T-cell (primary cell): ENCODE measurements around the gene COL25A1. TPM values are rescaled to one million over a fixed set of nuclear protein-coding genes. Genes with fewer than 3 reads are reported as not detected.

ENCODE experiments used
- ATAC-seq, 4 experiments: fragments of 200-7000 bp in 3 of 4; fragments of 150-1000 bp in 1 of 4; cut with Tn5 transposase; replicated peaks in 1 of 4; 1 replicate in 3 of 4; 2 replicates in 1 of 4; pipeline ENCODE4 v1.10.0; 2021; ENCODE audit warnings: moderate library complexity in 3 of 4, mild to moderate bottlenecking in 2 of 4, moderate number of reproducible peaks in 1 of 4
- CTCF ChIA-PET, 2 donors: fragments of 300-600 bp; sonication (Branson Sonifier 250); formaldehyde crosslinking; loops; one replicate each; lab custom pipeline; 2022; ENCODE audit warnings: antibody characterized with exemption in 2 of 2; lab: Charles Lee
- POLR2A ChIA-PET, 2 donors: fragments of 300-600 bp; sonication (Branson Sonifier 250); formaldehyde crosslinking; loops; one replicate each; lab custom pipeline; 2022; ENCODE audit warnings: antibody characterized with exemption in 2 of 2; lab: Charles Lee
- DNase-seq, 35 experiments: peaks; one replicate each; pipeline versions ENCODE4 v3.0.0 to v3.0.0-alpha.2; 2013 to 2023
- H3K27ac ChIP-seq: one replicate; pipeline ENCODE4 v1.5.1; 2013; ENCODE audit warnings: low read length
- H3K27me3 ChIP-seq, 2 experiments: replicated peaks in 1 of 2; 1 replicate in 1 of 2; 2 replicates in 1 of 2; pipeline versions ENCODE4 v1.6.1 to v1.7.0; 2013; ENCODE audit warnings: low read length in 1 of 2, mixed read lengths in 1 of 2; ENCODE audit not compliant: control insufficient read depth in 2 of 2, insufficient read depth in 2 of 2; ENCODE audit errors: extremely low read depth in 1 of 2
- H3K36me3 ChIP-seq, 2 donors: 1 replicate in 1 of 2; 2 replicates in 1 of 2; pipeline versions ENCODE4 v1.6.1 to v1.7.0; 2013; ENCODE audit warnings: low read length in 1 of 2; ENCODE audit not compliant: control insufficient read depth in 2 of 2, insufficient read depth in 1 of 2; ENCODE audit errors: extremely low read depth in 1 of 2
- H3K4me1 ChIP-seq, 2 experiments: 1 replicate in 1 of 2; 2 replicates in 1 of 2; pipeline versions ENCODE4 v1.6.1 to v1.7.0; 2013; ENCODE audit warnings: low read length in 2 of 2, mixed read lengths in 1 of 2; ENCODE audit not compliant: insufficient read depth in 2 of 2, control insufficient read depth in 1 of 2; ENCODE audit errors: extremely low read depth in 1 of 2
- H3K4me3 ChIP-seq, 2 donors: 1 replicate in 1 of 2; 2 replicates in 1 of 2; pipeline versions ENCODE4 v1.5.1 to v1.7.0; 2013; ENCODE audit warnings: mild to moderate bottlenecking in 2 of 2, low read length in 1 of 2, moderate library complexity in 1 of 2; ENCODE audit not compliant: control insufficient read depth in 1 of 2; ENCODE audit errors: extremely low read depth in 1 of 2
- H3K9me3 ChIP-seq: 2 replicates; pipeline ENCODE4 v1.7.0; 2013
- H3K27ac Mint-ChIP-seq, 2 donors: one replicate each; pipeline ENCODE4 v1.8.0; 2020 to 2021; ENCODE audit warnings: mild to moderate bottlenecking in 2 of 2, mixed read lengths in 2 of 2
- H3K27me3 Mint-ChIP-seq, 2 donors: one replicate each; pipeline ENCODE4 v1.8.0; 2021 to 2022; ENCODE audit warnings: mixed read lengths in 2 of 2
- H3K36me3 Mint-ChIP-seq: one replicate; pipeline ENCODE4 v1.8.0; 2021; ENCODE audit warnings: mixed read lengths
- H3K4me1 Mint-ChIP-seq, 3 donors: one replicate each; pipeline ENCODE4 v1.8.0; 2020 to 2022; ENCODE audit warnings: mixed read lengths in 3 of 3, mild to moderate bottlenecking in 1 of 3
- H3K4me3 Mint-ChIP-seq, 3 donors: one replicate each; pipeline ENCODE4 v1.8.0; 2020 to 2022; ENCODE audit warnings: mild to moderate bottlenecking in 3 of 3, mixed read lengths in 3 of 3, moderate library complexity in 3 of 3
- H3K9me3 Mint-ChIP-seq, 3 donors: one replicate each; pipeline ENCODE4 v1.8.0; 2020 to 2022; ENCODE audit warnings: mixed read lengths in 3 of 3
- WGBS: methylation state at CpG from one replicate; pipeline ENCODE4 v1.1.5; 2013; ENCODE audit warnings: missing lambda C conversion rate; ENCODE audit not compliant: insufficient coverage; 5-methylcytosine and 5-hydroxymethylcytosine counted together
- total RNA-seq, 35 experiments: library from RNA in 6 of 35; stranded (reverse) in 6 of 35; fragments of 120-200 nt in 1 of 35; gene quantifications; one replicate each; pipeline versions ENCODE4 v1.2.1 to v1.2.4 and lab custom pipeline; 2013 to 2026

COL25A1 gene
- total RNA-seq, 5 donors from 2014 or later (not counting 1 experiment from before 2014, with no cell fraction given): 0.53 to 0.56 TPM; not detected in 3

- Mint-ChIP-seq H3K27me3 (peaks cover 1 to 5% of the 10 kb centered on the region in 2 donors), H3K4me1 (no peaks in the 10 kb centered on the region), H3K4me3 (no peak overlapping the region), H3K27ac (no peak overlapping the region), H3K36me3 (no peaks in the 10 kb centered on the region), H3K9me3 (no peaks in the 10 kb centered on the region)
- WGBS: 63% methylated on average over 1 of the region's 4 CpGs
- Histone ChIP-seq H3K36me3 (no peaks in the 10 kb centered on the region), H3K27ac (no peak overlapping the region), H3K4me3 (no peak overlapping the region), H3K27me3 (no peaks in the 10 kb centered on the region), H3K4me1 (no peaks in the 10 kb centered on the region), H3K9me3 (no peaks in the 10 kb centered on the region)
- POLR2A ChIA-PET: interaction anchor here in 1 of 2 donors (0.6 kb wide), 1 partner anchor 152 kb away, joined by 4 read pairs; no protein-coding TSS in a partner anchor
- ATAC-seq (no peak), DNase-seq (no peak)
- CTCF ChIA-PET: no interaction called here
Measured at GRCh38 chr4:109207898-109208297, 94.6 kb downstream of the COL25A1 start.

DNA sequence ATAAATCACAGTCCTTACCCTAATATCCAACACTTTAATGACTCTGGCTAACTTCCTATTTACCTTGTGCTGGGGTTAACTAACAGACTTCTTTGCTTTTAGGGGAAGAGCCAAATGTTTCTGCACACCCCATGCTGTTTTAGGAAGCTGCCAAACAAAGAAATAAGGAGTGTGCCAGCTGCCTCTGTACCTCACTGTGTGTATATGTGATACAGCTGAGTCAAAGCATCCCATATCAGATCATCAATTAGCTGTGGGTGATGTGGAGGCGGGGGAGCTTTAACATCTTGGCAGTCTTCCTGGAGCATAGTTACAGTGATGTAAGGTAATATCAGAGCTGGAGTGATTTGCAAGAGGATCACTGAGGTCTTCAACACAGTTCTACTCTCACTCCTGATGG is 95.4 kb downstream of the COL25A1 start:
- H3K27me3 Mint-ChIP-seq: peaks cover 3 to 5% of the 10 kb centered on the region in 2 donors
- POLR2A ChIA-PET: interaction anchor here in 1 of 2 donors (0.6 kb wide), 1 partner anchor 151 kb away, joined by 4 read pairs; no protein-coding TSS in a partner anchor

DNA sequence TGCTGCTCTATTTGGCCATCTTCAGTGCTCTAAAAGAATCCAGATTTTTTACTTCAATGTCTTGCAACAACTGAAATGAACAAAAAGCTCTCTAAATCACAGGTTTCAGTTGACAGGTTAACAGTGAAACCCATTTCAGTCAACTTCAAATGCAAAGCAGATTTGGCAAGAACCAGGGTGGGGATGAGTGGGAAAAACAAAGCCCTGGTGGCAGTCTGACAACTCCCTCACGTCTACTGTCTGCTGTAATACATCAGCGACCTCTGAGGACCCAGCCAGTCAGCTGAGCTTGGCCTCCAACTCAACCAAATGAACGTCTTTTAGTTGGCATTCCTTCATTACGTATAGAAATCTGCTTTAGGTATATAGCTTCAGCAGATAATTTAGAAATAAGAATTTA is 95.8 kb downstream of the COL25A1 start:
- peaks cover 3 to 5% of the 10 kb centered on the region in 2 donors for H3K27me3 Mint-ChIP-seq
- Histone ChIP-seq H3K4me1 (no peaks in the 10 kb centered on the region), H3K4me3 (no peak overlapping the region), H3K9me3 (no peaks in the 10 kb centered on the region), H3K36me3 (no peaks in the 10 kb centered on the region), H3K27ac (no peak overlapping the region), H3K27me3 (no peaks in the 10 kb centered on the region)
- no CpG with 5 or more reads among the region's 4 CpGs for WGBS
- ChIA-PET POLR2A (no interaction called here), CTCF (no interaction called here)
- no peaks in the 10 kb centered on the region for H3K9me3 Mint-ChIP-seq
- H3K36me3 Mint-ChIP-seq: no peaks in the 10 kb centered on the region
- DNase-seq (no peak), ATAC-seq (no peak)
- no peaks in the 10 kb centered on the region for H3K4me1 Mint-ChIP-seq
- no peak overlapping the region for H3K4me3 Mint-ChIP-seq
- no peak overlapping the region for H3K27ac Mint-ChIP-seq

More for the DNA sequence above, 95.4 kb downstream of the COL25A1 start:
- no peaks in the 10 kb centered on the region for H3K36me3 Mint-ChIP-seq
- Histone ChIP-seq H3K9me3 (no peaks in the 10 kb centered on the region), H3K4me1 (no peaks in the 10 kb centered on the region), H3K4me3 (no peak overlapping the region), H3K27me3 (no peaks in the 10 kb centered on the region), H3K27ac (no peak overlapping the region), H3K36me3 (no peaks in the 10 kb centered on the region)
- DNase-seq (no peak), ATAC-seq (no peak)
- no peaks in the 10 kb centered on the region for H3K4me1 Mint-ChIP-seq
- no CpG with 5 or more reads among the region's 1 CpG for WGBS
- H3K9me3 Mint-ChIP-seq: no peaks in the 10 kb centered on the region
- CTCF ChIA-PET: no interaction called here
- no peak overlapping the region for H3K4me3 Mint-ChIP-seq
- no peak overlapping the region for H3K27ac Mint-ChIP-seq

DNA sequence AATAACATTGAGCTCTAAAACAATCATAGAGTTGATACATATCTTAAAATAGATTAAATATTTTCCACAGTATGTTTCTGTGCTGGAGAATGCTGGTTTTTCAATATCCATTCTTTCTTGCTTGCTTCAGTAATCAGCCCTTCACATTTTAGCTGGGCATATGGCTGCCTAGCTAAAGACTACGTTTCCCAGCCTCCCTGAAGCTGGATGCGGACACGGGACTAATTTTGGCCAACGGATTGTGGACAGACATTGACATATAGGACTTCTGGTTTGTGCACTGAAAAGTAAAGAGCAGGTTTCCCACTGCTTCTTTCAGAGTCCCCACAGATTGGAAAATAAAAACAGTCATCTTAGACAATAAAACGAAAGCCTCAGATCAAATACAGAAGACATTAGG is 97.3 kb downstream of the COL25A1 start:
- Mint-ChIP-seq H3K4me3 (no peak overlapping the region), H3K9me3 (no peaks in the 10 kb centered on the region), H3K27me3 (peaks cover 5% of the 10 kb centered on the region in 2 donors), H3K27ac (no peak overlapping the region), H3K36me3 (no peaks in the 10 kb centered on the region), H3K4me1 (no peaks in the 10 kb centered on the region)
- Histone ChIP-seq H3K4me3 (no peak overlapping the region), H3K9me3 (no peaks in the 10 kb centered on the region), H3K27ac (no peak overlapping the region), H3K4me1 (no peaks in the 10 kb centered on the region), H3K27me3 (no peaks in the 10 kb centered on the region), H3K36me3 (no peaks in the 10 kb centered on the region)
- CTCF ChIA-PET: no interaction called here
- WGBS: 76% methylated on average over 3 of the region's 5 CpGs
- DNase-seq (no peak), ATAC-seq (no peak)
- POLR2A ChIA-PET: no interaction called here

- WGBS: no CpG with 5 or more reads among the region's 1 CpG
- ChIA-PET POLR2A (no interaction called here), CTCF (no interaction called here)
- Histone ChIP-seq H3K27ac (no peak overlapping the region), H3K36me3 (no peaks in the 10 kb centered on the region), H3K4me1 (no peaks in the 10 kb centered on the region), H3K9me3 (no peaks in the 10 kb centered on the region), H3K27me3 (no peaks in the 10 kb centered on the region), H3K4me3 (no peak overlapping the region)
- ATAC-seq (no peak), DNase-seq (no peak)
- no peaks in the 10 kb centered on the region for H3K4me1 Mint-ChIP-seq
- no peak overlapping the region for H3K4me3 Mint-ChIP-seq
- H3K36me3 Mint-ChIP-seq: no peaks in the 10 kb centered on the region
- peaks cover 5% of the 10 kb centered on the region in 2 donors for H3K27me3 Mint-ChIP-seq
- H3K27ac Mint-ChIP-seq: no peak overlapping the region
- H3K9me3 Mint-ChIP-seq: no peaks in the 10 kb centered on the region
Measured at GRCh38 chr4:109199585-109199984, 102.9 kb downstream of the COL25A1 start.

DNA sequence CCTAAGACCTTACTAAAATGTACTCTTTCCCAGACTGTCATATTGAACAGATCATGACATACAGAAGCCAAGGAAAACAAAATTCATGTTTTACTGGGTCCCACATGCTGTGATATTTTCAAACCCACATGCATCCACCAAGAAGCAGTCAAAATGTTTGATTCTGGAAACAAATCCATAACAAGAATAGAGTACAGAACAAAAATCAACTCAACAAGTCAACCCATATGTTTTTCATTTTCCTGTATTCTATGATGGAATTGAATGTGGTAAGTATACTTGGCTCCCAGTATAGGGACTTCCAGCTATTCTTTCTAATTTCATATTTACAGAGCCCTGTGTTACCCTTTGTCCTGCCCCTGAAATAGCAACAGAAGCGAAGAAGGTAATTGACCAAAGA is 106.8 kb downstream of the COL25A1 start:
- Histone ChIP-seq H3K36me3 (no peaks in the 10 kb centered on the region), H3K27ac (no peak overlapping the region), H3K9me3 (no peaks in the 10 kb centered on the region), H3K27me3 (no peaks in the 10 kb centered on the region), H3K4me3 (no peak overlapping the region), H3K4me1 (no peaks in the 10 kb centered on the region)
- ChIA-PET CTCF (no interaction called here), POLR2A (no interaction called here)
- WGBS: 100% methylated on average over 1 of the region's 1 CpG
- Mint-ChIP-seq H3K4me1 (no peaks in the 10 kb centered on the region), H3K4me3 (no peak overlapping the region), H3K27ac (no peak overlapping the region), H3K27me3 (peaks cover 0 to 1% of the 10 kb centered on the region in 2 donors), H3K36me3 (no peaks in the 10 kb centered on the region), H3K9me3 (no peaks in the 10 kb centered on the region)
- no peak for DNase-seq
- no peak for ATAC-seq

GRCh38 chr4:109191216-109191615 is 111.2 kb downstream of the COL25A1 start:
- Mint-ChIP-seq H3K4me1 (no peaks in the 10 kb centered on the region), H3K27me3 (peaks cover 0 to 8% of the 10 kb centered on the region in 2 donors), H3K4me3 (no peak overlapping the region), H3K9me3 (no peaks in the 10 kb centered on the region), H3K36me3 (no peaks in the 10 kb centered on the region), H3K27ac (no peak overlapping the region)
- no peaks in the 10 kb centered on the region for H3K9me3 ChIP-seq
- H3K36me3 ChIP-seq: no peaks in the 10 kb centered on the region
- WGBS: 83% methylated on average over 2 of the region's 5 CpGs
- no peaks in the 10 kb centered on the region for H3K27me3 ChIP-seq
- H3K4me3 ChIP-seq: no peak overlapping the region
- DNase-seq (no peak), ATAC-seq (no peak)
- H3K4me1 ChIP-seq: no peaks in the 10 kb centered on the region
- no peak overlapping the region for H3K27ac ChIP-seq
- ChIA-PET CTCF (no interaction called here), POLR2A (no interaction called here)
